K562 (cell line): ENCODE data around the gene ARL13B. TPM values are rescaled to one million over a fixed set of nuclear protein-coding genes. Genes with fewer than 3 reads are reported as not detected.
A peak's percentile ranks its signal among the peaks of the same experiment; 100 is the strongest.

Source experiments
- ATAC-seq: fragments of 200-7000 bp; cut with Tn5 transposase; 3 replicates; pipeline ENCODE4 v1.9.1; 2020; ENCODE audit warnings: moderate library complexity
- BruUV-seq: library from RNA; stranded (reverse); fragments of 400-500 nt; replicated peaks from 2 replicates; lab custom pipeline; 2021; lab: Mats Ljungman, UMichigan
- CTCF ChIA-PET: fragments of 300-600 bp; formaldehyde crosslinking; extraction: SDS; loops from one replicate; lab custom pipeline; 2021; ENCODE audit warnings: low intra/inter-chr PET ratio; lab: Yijun Ruan, JAX
- POLR2A ChIA-PET: fragments of 300-600, 350-650 bp; sonication (Branson Sonifier 250); formaldehyde crosslinking; extraction: SDS; loops from one replicate; lab custom pipeline; 2021; ENCODE audit warnings: antibody characterized with exemption, inconsistent platforms; lab: Yijun Ruan, JAX
- DNase-seq, 4 experiments: peaks; one replicate each; pipeline versions ENCODE4 v3.0.0 to v3.0.0-alpha.2; 2011 to 2018; ENCODE audit warnings: low spot score in 3 of 4, mixed read lengths in 3 of 4; ENCODE audit errors: extremely low read depth in 1 of 4
- FAIRE-seq: peaks from 2 replicates; lab custom pipeline; 2011; peaks lifted over from hg19 to GRCh38; lab: Jason Lieb, UNC
- H2AFZ ChIP-seq: 2 replicates; pipeline ENCODE4 v1.6.0; 2011; ENCODE audit warnings: low read depth, low read length, control low read depth, inconsistent platforms
- H3K27ac ChIP-seq: fragments of 200-600 bp; 3 replicates; pipeline ENCODE4 v1.8.0; 2011; ENCODE audit warnings: low read depth, mild to moderate bottlenecking, control low read depth, inconsistent platforms, low read length, moderate library complexity, mixed read lengths; ENCODE audit errors: extremely low read depth
- H3K27me3 ChIP-seq, 2 experiments: fragments of 300-600 bp in 1 of 2; 2 replicates in 1 of 2; 3 replicates in 1 of 2; pipeline versions ENCODE4 v1.6.0 to v1.8.0; 2011; ENCODE audit warnings: inconsistent platforms in 2 of 2, low read length in 2 of 2, mild to moderate bottlenecking in 1 of 2, mixed read lengths in 1 of 2, moderate library complexity in 1 of 2; ENCODE audit not compliant: control insufficient read depth in 2 of 2, insufficient read depth in 2 of 2
- H3K36me3 ChIP-seq: fragments of 300-600 bp; 3 replicates; pipeline ENCODE4 v1.8.0; 2011; ENCODE audit warnings: mild to moderate bottlenecking, low read length, inconsistent platforms; ENCODE audit not compliant: control insufficient read depth, insufficient read depth
- H3K4me1 ChIP-seq, 2 experiments: fragments of 200-600 bp in 1 of 2; replicated peaks in 1 of 2; 2 replicates in 1 of 2; 3 replicates in 1 of 2; pipeline versions ENCODE4 v1.5.1 to v1.8.0; 2011; ENCODE audit warnings: inconsistent platforms in 2 of 2, low read length in 2 of 2, mild to moderate bottlenecking in 1 of 2, mixed read lengths in 1 of 2, moderate library complexity in 1 of 2; ENCODE audit not compliant: control insufficient read depth in 2 of 2, insufficient read depth in 2 of 2
- H3K4me2 ChIP-seq: 2 replicates; pipeline ENCODE4 v1.6.1; 2011; ENCODE audit warnings: low read length, control low read depth, inconsistent platforms, mixed read lengths; ENCODE audit not compliant: insufficient read depth
- H3K4me3 ChIP-seq: fragments of 200-600 bp; sonication (generic), shearing (Covaris generic); 2 replicates; pipeline ENCODE4 v1.5.1; 2016; ENCODE audit warnings: control low read depth, inconsistent platforms
- H3K79me2 ChIP-seq: fragments of 200-600 bp; 3 replicates; pipeline ENCODE4 v1.8.0; 2011; ENCODE audit warnings: low read length, inconsistent platforms; ENCODE audit not compliant: control insufficient read depth, insufficient read depth
- H3K9ac ChIP-seq, 2 experiments: 2 replicates each; pipeline versions ENCODE4 v1.6.0 to v1.6.1; 2011; ENCODE audit warnings: low read depth in 2 of 2, low read length in 2 of 2, control low read depth in 1 of 2, inconsistent platforms in 1 of 2, mild to moderate bottlenecking in 1 of 2, mixed read lengths in 1 of 2; ENCODE audit not compliant: insufficient read depth in 1 of 2
- H3K9me1 ChIP-seq: one replicate; pipeline ENCODE4 v1.6.0; 2011; ENCODE audit warnings: inconsistent platforms, mild to moderate bottlenecking, low read length, moderate library complexity; ENCODE audit not compliant: control insufficient read depth, insufficient read depth
- H3K9me3 ChIP-seq: replicated peaks from 2 replicates; pipeline ENCODE4 v1.5.1; 2011; ENCODE audit warnings: low read depth, low read length, inconsistent platforms; ENCODE audit not compliant: control insufficient read depth, insufficient read depth
- H4K20me1 ChIP-seq: replicated peaks from 2 replicates; pipeline ENCODE4 v1.6.1; 2011; ENCODE audit warnings: low read length, inconsistent platforms, mixed read lengths; ENCODE audit not compliant: control insufficient read depth, insufficient read depth
- CBFA2T3 ChIP-seq: fragments of 450-650 bp; IDR thresholded peaks from 2 replicates; pipeline ENCODE4 v1.6.1; 2017
- HES1 ChIP-seq: fragments of 450-650 bp; IDR thresholded peaks from 2 replicates; pipeline ENCODE4 v1.6.1; 2016; ENCODE audit warnings: low read depth, mild to moderate bottlenecking, moderate library complexity
- JUN ChIP-seq, 2 experiments: sonication (generic) in 1 of 2; formaldehyde crosslinking in 1 of 2; IDR thresholded peaks; 2 replicates each; pipeline versions ENCODE4 v1.6.1 to v1.8.0; 2012 to 2022; ENCODE audit warnings: borderline replicate concordance in 2 of 2, mild to moderate bottlenecking in 2 of 2, improper control_type of control experiment in 1 of 2, low read depth in 1 of 2, low read length in 1 of 2, missing genetic modification reagents in 1 of 2
- KHSRP ChIP-seq: fragments of 450-650 bp; IDR thresholded peaks from 2 replicates; pipeline ENCODE4 v1.6.1; 2017
- MAZ ChIP-seq, 2 experiments: fragments of 450-650 bp in 1 of 2; sonication (generic) in 1 of 2; formaldehyde crosslinking; IDR thresholded peaks in 1 of 2; conservative IDR thresholded peaks in 1 of 2; 2 replicates each; pipeline versions ENCODE4 v1.4.0 to v1.5.0; 2020; ENCODE audit warnings: mild to moderate bottlenecking in 1 of 2, missing genetic modification reagents in 1 of 2
- ZBTB49 ChIP-seq: sonication (generic); formaldehyde crosslinking; IDR thresholded peaks from 2 replicates; pipeline ENCODE4 v1.8.0; 2022; ENCODE audit warnings: missing genetic modification reagents, mild to moderate bottlenecking, borderline replicate concordance
- ZNF134 ChIP-seq: fragments of 250-450 bp; sonication (Bioruptor Pico); conservative IDR thresholded peaks from 2 replicates; pipeline ENCODE4 v1.4.0; 2020
- ZNF407 ChIP-seq: fragments of 450-650 bp; IDR thresholded peaks from 2 replicates; pipeline ENCODE4 v1.6.1; 2016; ENCODE audit warnings: low read depth
- ZNF764 ChIP-seq: fragments of 250-450 bp; sonication (Bioruptor Pico); IDR thresholded peaks from 2 replicates; pipeline ENCODE4 v1.4.0; 2020; ENCODE audit warnings: low read depth, mild to moderate bottlenecking, moderate library complexity
- WGBS: fragments of 100-300 bp; shearing (Covaris generic); methylation state at CpG from one replicate; pipeline ENCODE4 v1.1.6; 2016; ENCODE audit warnings: low coverage, mixed read lengths; ENCODE audit not compliant: insufficient coverage; ENCODE audit errors: missing lambda C conversion rate; 5-methylcytosine and 5-hydroxymethylcytosine counted together
- in situ Hi-C: fragments of 300-500 bp; cut with MboI; formaldehyde crosslinking; loops from 4 replicates; pipeline ENCODE4 v1.15.0; 2018; ENCODE audit warnings: inconsistent platforms, mixed read lengths
- intact Hi-C: fragments of 100-400 bp; cut with micrococcal nuclease; formaldehyde crosslinking; loops from 2 replicates; pipeline ENCODE4 v1.14.2; 2022
- polyA plus RNA-seq, 8 experiments: library from polyadenylated mRNA; depleted of rRNA in 4 of 8; stranded (reverse) in 5 of 8; unstranded in 3 of 8; fragments of >200 nt; fragmentation: Nextera tagmentation in 2 of 8; fragmentation: Illumina TruSeq in 1 of 8; extraction: Ambion mirVana in 2 of 8; extraction: Trizol in 1 of 8; gene quantifications; 2 replicates each; pipeline versions ENCODE4 v1.2.1 to v1.2.3, GENCODE V29; 2011 to 2014; ENCODE audit warnings: inconsistent platforms in 1 of 8, missing spikeins in 1 of 8
- total RNA-seq, 7 experiments: library from RNA; depleted of rRNA in 6 of 7; stranded (reverse); fragments of >200 nt in 6 of 7; fragmentation: Illumina TruSeq in 2 of 7; extraction: Trizol in 2 of 7; gene quantifications; 2 replicates each; pipeline versions ENCODE4 v1.2.1 to v1.2.3, GENCODE V29; 2011 to 2021; ENCODE audit warnings: low replicate concordance in 1 of 7

ARL13B gene
- total and polyA plus RNA-seq, 9 of the 15 experiments (the other 6 are each of a cell fraction or from before 2014, with no cell fraction given) = 4.1 to 16.9 (median 12.2) TPM

GRCh38 chr3:94082391-94082937 lies 102.5 kb downstream of the ARL13B start (continued):
- no peak for TF ChIP-seq ZBTB49 (CRISPR knock-in tag)

GRCh38 chr3:94083261-94083660 lies 103.3 kb downstream of the ARL13B start:
- H3K27ac ChIP-seq = no peak overlapping the region
- H3K36me3 ChIP-seq = 0 out of 3 replicates have a peak, but pooled peaks cover 3% of the 10 kb centered on the region
- H3K9me3 ChIP-seq = no peaks in the 10 kb centered on the region
- no peak for DNase-seq
- H4K20me1 ChIP-seq = no peaks in the 10 kb centered on the region
- H3K4me3 ChIP-seq = no peak overlapping the region
- H3K9me1 ChIP-seq = no peaks in the 10 kb centered on the region
- intact Hi-C loops (no loop called here), in situ Hi-C loops (no loop called here)
- peak; percentile 47; the same call in 2 of the 3 replicates for ATAC-seq
- no peak for FAIRE-seq
- CTCF ChIA-PET = no interaction called here
- H3K9ac ChIP-seq = no peak overlapping the region
- BruUV-seq = no TSS peak
- H3K27me3 ChIP-seq = no peaks in the 10 kb centered on the region
- 89% methylated on average over 4 of the region's 4 CpGs for WGBS
- no peaks in the 10 kb centered on the region for H3K79me2 ChIP-seq
- POLR2A ChIA-PET = no interaction called here
- H3K4me2 ChIP-seq = no peak overlapping the region
- H3K4me1 ChIP-seq = no peaks in the 10 kb centered on the region
- H2AFZ ChIP-seq = no peak overlapping the region
- TF ChIP-seq ZNF764 (CRISPR knock-in tag) (no peak), MAZ (CRISPR knock-in tag; conservative IDR thresholded peaks at IDR 0.05 in 1 of 2, IDR thresholded peaks at IDR 0.05 in 1 of 2) (no peak), ZNF407 (no peak), ZNF134 (no peak), CBFA2T3 (no peak), JUN (IDR thresholded peaks at IDR 0.05; ENCODE audit: borderline replicate concordance, low read depth, low read length) (no peak), JUN (CRISPR knock-in tag; IDR thresholded peaks at IDR 0.05; ENCODE audit: borderline replicate concordance) (no peak), HES1 (no peak), KHSRP (no peak)
